ENCODE data around the gene MTFR1L. TPM values are rescaled to one million over a fixed set of nuclear protein-coding genes. Genes with fewer than 3 reads are reported as not detected.

The MTFR1L gene
- total RNA-seq, result 55.0 TPM

DNA sequence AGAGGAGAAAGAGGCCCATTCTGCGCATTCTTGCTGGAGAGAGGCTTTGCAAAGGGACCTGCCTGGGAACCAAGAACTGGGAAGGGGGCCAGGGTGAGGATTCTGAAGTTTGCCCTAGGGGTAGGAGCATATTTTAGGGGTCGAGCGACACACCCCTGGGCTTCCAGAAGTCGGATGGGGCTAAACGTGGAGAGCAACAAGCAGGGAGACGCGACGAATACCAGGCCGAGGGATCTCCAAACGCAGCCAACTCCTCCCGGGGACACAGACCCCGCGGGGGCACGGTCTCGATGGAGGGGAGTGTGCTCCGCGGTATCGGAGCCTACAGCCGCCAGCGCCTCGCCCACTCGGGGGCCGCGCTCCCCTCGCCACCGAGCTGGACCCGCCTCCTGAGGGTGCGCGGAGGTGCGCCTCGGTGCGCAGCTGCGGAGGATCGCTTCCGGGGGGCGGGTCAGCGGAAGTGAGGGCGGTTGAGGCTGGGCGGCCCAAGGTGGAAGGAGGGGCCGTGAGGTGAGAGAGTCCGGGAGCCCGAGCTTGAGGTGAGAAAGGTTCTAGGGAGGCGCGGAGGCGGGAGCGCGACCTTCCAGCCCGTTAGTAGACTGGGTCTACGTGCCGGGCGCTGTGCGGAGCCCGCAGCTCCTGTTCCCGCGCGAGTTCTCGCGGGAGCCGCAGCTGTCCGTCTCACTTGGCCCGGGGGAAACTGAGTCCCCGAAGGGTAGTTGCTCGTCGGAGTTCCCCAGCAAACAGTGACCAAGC is at the start of gene MTFR1L:
TSS of gene MTFR1L (plus strand) at position 464 of the 756 bp plus-strand sequence. CDS start 3,151 bp downstream, outside the sequence.

DNA sequence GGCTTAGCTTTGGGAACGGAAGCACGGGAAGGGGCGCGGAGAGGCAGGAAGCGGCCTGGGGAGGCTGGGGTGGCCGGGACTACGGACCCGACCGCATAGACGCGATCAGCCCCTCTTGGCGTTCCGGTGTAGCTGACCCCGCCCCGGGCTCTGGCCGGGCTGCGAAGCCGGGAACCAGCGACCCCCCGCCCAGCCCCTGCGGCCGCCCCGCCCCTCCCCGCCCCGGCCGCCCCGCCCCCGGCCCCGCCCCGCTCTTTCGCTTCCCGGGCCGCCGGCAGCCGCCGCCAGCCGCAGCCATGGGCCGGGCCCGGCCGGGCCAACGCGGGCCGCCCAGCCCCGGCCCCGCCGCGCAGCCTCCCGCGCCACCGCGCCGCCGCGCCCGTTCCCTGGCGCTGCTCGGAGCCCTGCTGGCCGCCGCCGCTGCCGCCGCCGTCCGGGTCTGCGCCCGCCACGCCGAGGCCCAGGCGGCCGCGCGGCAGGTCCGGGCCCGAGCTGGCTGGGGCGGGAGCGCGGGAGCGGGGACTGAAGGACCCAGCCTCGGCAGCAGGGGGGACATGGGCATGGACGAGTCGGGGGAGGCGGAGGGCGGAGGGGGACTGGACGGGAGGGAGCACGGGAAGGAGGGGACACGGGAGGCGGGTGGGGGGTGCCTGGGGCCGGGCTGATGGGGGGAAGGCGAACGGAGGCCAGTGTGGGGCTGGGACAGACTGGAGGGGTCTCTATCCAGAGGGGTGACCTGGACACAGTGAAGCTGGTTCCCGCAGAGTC is 19.6 kb upstream of the MTFR1L start, which contains the start of gene SELENON:
TSS of gene SELENON (plus strand) at position 259 of the 768 bp plus-strand sequence. CDS start at position 297, 38 bp downstream.

DNA sequence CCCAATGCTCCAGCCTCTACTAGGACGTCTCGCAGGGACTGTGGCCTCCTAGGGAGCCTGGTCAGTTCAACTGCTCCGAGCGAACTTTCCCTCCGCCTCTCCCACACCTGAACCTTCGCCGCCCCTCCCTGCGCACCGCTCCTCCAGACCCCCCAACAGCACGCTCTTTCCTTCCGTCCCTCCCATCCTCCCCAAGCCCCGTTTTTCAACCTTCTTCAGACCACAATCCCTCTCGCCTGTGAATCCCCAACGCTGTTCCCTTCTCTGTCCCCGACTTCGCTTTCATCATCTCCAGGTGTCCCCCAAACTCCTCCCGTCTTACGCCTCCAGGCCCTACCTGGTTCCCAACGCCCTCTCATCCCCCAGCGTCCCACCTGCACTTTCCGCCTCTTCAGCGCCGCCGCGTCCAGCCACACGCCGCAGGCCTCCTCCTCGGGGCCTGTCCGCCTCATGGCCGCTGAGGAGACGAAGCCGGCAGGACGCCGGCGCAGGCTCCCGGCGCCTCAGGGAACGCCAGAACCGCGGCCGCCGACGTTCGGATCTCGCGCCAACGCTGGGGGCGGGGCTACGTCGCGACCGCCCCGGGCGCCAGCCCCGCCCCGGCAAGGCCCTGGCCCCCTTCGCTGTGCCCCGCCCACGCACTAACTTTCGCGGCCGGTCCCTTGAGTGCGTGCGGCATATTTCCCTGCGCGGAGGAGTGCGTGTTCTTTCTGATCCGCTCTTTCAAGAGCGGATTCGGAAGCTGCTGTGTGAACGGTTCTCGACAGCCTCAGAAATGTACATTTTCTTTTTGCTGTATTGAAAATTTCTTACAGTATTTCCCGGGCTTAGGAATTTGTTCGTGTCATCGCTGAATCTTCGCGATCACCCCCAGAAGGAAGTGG is 39.4 kb downstream of the MTFR1L start, which contains the start of gene AUNIP:
TSS of gene AUNIP (minus strand) at position 552 of the 884 bp plus-strand sequence. CDS start at position 452, 100 bp downstream.

GRCh38 chr1:25875154-25875855 is 55.6 kb downstream of the MTFR1L start, which contains the start of gene PAQR7:
TSS of gene PAQR7 (minus strand) at chr1:25875708. CDS start at chr1:25863839, 11,869 bp downstream.

Other genes starting within 250 kb of the MTFR1L start
- gene MAN1C1, start 203.2 kb upstream of the MTFR1L start, total RNA-seq, result 29.9 TPM
- gene SELENON, start 19.8 kb upstream of the MTFR1L start, total RNA-seq, result 44.3 TPM
- gene AUNIP, start 39.5 kb downstream of the MTFR1L start, total RNA-seq, result 1.3 TPM
- 5.6 TPM for gene PAQR7, start 55.8 kb downstream of the MTFR1L start, total RNA-seq
- gene STMN1, start 86.5 kb downstream of the MTFR1L start, total RNA-seq, result 286 TPM
- 20.2 TPM for gene PAFAH2, start 178.1 kb downstream of the MTFR1L start, total RNA-seq
- gene EXTL1, start 201.8 kb downstream of the MTFR1L start, total RNA-seq, result 1.6 TPM
- gene SLC30A2, start 226.2 kb downstream of the MTFR1L start, total RNA-seq, result not detected
- gene TRIM63, start 247.7 kb downstream of the MTFR1L start, total RNA-seq, result 6.3 TPM